PFSK-1 (cell line): ENCODE measurements around the gene RAD51AP1.

Source experiments
- FOXP2 ChIP-seq: optimal IDR thresholded peaks from 2 replicates; pipeline ENCODE3; 2011; ENCODE audit warnings: borderline replicate concordance, control low read depth, inconsistent platforms; ENCODE audit not compliant: insufficient read depth; ENCODE audit errors: extremely low read length, extremely low read depth
- POLR2AphosphoS5 ChIP-seq: IDR thresholded peaks from 2 replicates; pipeline ENCODE4 v1.6.1; 2012; ENCODE audit warnings: low read depth, mild to moderate bottlenecking, control low read depth, low read length, moderate library complexity
- SIN3A ChIP-seq: IDR thresholded peaks from 2 replicates; pipeline ENCODE4 v1.6.1; 2012; ENCODE audit warnings: mild to moderate bottlenecking, low read length, moderate library complexity, borderline replicate concordance; ENCODE audit not compliant: insufficient read depth
- TAF1 ChIP-seq: IDR thresholded peaks from 2 replicates; pipeline ENCODE4 v1.6.1; 2012; ENCODE audit warnings: low read length, control low read depth, borderline replicate concordance; ENCODE audit not compliant: insufficient read depth
- TF ChIP-seq, protein P1 (sequence below), 2 experiments: IDR thresholded peaks; 2 replicates each; pipeline versions ENCODE4 v1.6.1 to v1.8.0; 2011 to 2012; ENCODE audit warnings: low read depth in 2 of 2, low read length in 2 of 2, control low read depth in 1 of 2, inconsistent platforms in 1 of 2, mild to moderate bottlenecking in 1 of 2, moderate library complexity in 1 of 2; ENCODE audit not compliant: insufficient read depth in 1 of 2

RAD51AP1 gene

DNA sequence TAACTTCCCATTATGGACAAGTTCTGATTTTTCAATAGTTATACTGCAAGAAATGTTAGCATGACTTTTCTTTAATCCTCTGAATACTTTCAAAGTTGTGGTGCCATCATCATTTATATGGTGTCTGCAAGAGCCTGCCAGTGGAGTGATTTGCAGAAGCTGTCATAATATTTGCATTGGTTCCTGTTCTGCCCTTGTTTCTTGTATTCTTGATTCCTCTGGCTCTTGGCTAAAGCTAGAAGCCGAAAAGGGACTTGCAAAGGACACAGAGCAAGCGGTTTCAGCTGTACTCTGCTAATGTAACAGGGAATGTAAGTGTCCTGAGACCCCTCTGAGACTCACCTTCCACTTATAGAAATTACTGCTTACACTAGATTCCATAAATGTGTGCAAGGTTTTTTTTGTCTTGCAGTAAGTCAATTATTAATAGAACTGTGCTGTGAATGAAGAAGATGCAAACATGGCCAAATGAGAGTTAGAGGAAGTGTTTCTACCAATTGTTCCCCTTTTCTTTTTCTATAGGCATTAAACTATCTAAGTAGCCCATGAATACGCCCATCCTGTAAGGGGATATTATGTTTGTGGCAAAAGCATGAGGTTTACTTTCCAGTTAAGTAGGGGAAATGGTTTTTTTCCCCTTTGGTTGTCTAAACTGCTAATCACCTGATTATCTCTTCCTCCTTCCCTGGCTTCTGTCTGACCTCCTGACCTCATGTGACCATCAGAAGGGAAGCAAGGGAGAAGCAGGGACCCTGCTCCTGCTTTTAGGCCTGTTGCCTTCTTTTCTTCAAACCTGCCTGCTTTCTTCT, 28.6 kb downstream of the RAD51AP1 start:
- TF ChIP-seq, protein P1, sequence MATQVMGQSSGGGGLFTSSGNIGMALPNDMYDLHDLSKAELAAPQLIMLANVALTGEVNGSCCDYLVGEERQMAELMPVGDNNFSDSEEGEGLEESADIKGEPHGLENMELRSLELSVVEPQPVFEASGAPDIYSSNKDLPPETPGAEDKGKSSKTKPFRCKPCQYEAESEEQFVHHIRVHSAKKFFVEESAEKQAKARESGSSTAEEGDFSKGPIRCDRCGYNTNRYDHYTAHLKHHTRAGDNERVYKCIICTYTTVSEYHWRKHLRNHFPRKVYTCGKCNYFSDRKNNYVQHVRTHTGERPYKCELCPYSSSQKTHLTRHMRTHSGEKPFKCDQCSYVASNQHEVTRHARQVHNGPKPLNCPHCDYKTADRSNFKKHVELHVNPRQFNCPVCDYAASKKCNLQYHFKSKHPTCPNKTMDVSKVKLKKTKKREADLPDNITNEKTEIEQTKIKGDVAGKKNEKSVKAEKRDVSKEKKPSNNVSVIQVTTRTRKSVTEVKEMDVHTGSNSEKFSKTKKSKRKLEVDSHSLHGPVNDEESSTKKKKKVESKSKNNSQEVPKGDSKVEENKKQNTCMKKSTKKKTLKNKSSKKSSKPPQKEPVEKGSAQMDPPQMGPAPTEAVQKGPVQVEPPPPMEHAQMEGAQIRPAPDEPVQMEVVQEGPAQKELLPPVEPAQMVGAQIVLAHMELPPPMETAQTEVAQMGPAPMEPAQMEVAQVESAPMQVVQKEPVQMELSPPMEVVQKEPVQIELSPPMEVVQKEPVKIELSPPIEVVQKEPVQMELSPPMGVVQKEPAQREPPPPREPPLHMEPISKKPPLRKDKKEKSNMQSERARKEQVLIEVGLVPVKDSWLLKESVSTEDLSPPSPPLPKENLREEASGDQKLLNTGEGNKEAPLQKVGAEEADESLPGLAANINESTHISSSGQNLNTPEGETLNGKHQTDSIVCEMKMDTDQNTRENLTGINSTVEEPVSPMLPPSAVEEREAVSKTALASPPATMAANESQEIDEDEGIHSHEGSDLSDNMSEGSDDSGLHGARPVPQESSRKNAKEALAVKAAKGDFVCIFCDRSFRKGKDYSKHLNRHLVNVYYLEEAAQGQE (IDR thresholded peaks at IDR 0.05; ENCODE audit: insufficient read depth in 1 of 2, low read depth in 2 of 2, low read length in 2 of 2), result no peak
- TF ChIP-seq SIN3A, result no peak
- TF ChIP-seq TAF1, result no peak
- no peak for TF ChIP-seq FOXP2
- no peak for TF ChIP-seq POLR2AphosphoS5

DNA sequence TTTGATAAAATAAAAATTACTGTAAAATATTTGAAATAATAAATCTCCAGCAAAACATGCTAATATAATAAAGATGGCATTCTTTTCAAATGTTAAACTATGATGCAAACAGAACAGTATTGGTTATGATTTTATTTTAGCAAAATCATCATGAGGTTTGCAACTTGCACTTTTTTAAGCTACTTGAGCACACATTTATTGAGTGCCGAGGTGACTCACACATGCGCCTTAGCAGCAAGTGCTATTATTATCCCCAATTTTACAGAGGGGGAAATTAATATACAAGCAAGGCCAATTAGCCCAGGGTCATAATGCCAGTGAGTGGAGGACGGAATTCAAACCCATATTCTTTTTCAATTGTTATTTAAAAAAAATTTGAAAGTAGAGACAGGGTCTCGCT, 30.6 kb downstream of the RAD51AP1 start:
- TF ChIP-seq, protein P1 (IDR thresholded peaks at IDR 0.05; ENCODE audit: insufficient read depth in 1 of 2, low read depth in 2 of 2, low read length in 2 of 2), result no peak
- no peak for TF ChIP-seq FOXP2
- no peak for TF ChIP-seq TAF1
- TF ChIP-seq SIN3A, result no peak
- TF ChIP-seq POLR2AphosphoS5, result no peak

- TF ChIP-seq, protein P1 (IDR thresholded peaks at IDR 0.05; ENCODE audit: insufficient read depth in 1 of 2, low read depth in 2 of 2, low read length in 2 of 2), result no peak
- TF ChIP-seq SIN3A (no peak), POLR2AphosphoS5 (no peak), FOXP2 (no peak), TAF1 (no peak)
Observed at GRCh38 chr12:4572680-4573079, 34.0 kb downstream of the RAD51AP1 start.

DNA sequence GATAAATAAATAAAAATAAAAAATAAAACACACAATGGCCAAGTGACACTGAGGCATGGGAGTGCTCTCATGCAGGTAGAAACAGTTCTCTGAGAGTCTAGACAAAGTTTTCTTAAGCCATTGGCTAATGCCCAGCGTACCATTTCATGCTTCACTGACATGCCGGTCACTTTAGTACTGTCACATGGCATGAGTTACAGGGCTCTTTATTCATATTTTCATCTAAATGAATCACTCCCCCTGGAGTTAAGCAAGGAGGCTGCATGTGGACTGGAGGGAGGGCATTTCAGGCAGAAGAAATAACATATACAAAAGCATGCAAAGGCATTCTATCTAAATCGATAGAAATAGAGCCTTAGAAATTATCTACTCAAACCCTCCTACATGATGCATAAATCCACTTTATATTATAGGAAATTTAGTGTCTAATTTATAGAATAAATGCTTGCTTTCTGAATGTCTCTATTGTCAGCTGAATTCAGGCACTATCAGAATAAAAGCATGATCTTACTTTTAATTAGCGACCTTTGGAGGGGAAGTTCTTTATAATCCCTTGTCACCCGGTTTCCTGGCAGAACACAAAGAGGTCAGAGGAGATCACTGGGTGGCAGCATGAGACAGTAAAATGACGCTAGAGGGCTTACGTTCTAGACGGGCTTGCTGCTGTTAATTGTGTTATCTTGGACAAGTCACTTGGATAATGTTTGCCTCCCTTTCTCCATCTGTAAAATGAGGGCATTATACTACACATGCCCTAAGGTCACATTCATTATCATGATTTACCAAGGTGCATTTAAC, 40.8 kb downstream of the RAD51AP1 start:
- no peak for TF ChIP-seq TAF1
- no peak for TF ChIP-seq FOXP2
- TF ChIP-seq SIN3A, result no peak
- TF ChIP-seq, protein P1 (IDR thresholded peaks at IDR 0.05; ENCODE audit: insufficient read depth in 1 of 2, low read depth in 2 of 2, low read length in 2 of 2), result no peak
- no peak for TF ChIP-seq POLR2AphosphoS5
